ENCODE results near the gene CENPP.

- TF ChIP-seq CTCF (IDR thresholded peaks at IDR 0.05): no peak
- TF ChIP-seq POLR2A (IDR thresholded peaks at IDR 0.05): no peak
- no peak for TF ChIP-seq POLR2AphosphoS5 (IDR thresholded peaks at IDR 0.05)
These were observed 329.6 kb downstream of the CENPP start for GRCh38 chr9:92655366-92655765.

All from transverse colon (tissue), 4 donors.